ENCODE results near the gene FIGN.

- no peak for TF ChIP-seq CTCF (IDR thresholded peaks at IDR 0.05; ENCODE audit: low read depth, low read length)
- no peak for TF ChIP-seq MAX (IDR thresholded peaks at IDR 0.05; ENCODE audit: low read depth, low read length)
- no peak for TF ChIP-seq POLR2A (IDR thresholded peaks at IDR 0.05; ENCODE audit: extremely low read depth, insufficient read length)
- no peak for TF ChIP-seq MYC (IDR thresholded peaks at IDR 0.05; ENCODE audit: low read depth, low read length)
Measured at GRCh38 chr2:163563336-163563735, 172.5 kb downstream of the FIGN start.
